ENCODE measurements around the gene PDXDC1. TPM values are rescaled to one million over a fixed set of nuclear protein-coding genes. Genes with fewer than 3 reads are reported as not detected.
"Not testable (repeated sequence)": the region's sequence is repeated elsewhere in the genome, so short reads cannot be mapped to it uniquely, and the experiment has no call there.

Gene PDXDC1
- total and polyA plus RNA-seq, 2 donors = 46.4 to 65.8 TPM

DNA sequence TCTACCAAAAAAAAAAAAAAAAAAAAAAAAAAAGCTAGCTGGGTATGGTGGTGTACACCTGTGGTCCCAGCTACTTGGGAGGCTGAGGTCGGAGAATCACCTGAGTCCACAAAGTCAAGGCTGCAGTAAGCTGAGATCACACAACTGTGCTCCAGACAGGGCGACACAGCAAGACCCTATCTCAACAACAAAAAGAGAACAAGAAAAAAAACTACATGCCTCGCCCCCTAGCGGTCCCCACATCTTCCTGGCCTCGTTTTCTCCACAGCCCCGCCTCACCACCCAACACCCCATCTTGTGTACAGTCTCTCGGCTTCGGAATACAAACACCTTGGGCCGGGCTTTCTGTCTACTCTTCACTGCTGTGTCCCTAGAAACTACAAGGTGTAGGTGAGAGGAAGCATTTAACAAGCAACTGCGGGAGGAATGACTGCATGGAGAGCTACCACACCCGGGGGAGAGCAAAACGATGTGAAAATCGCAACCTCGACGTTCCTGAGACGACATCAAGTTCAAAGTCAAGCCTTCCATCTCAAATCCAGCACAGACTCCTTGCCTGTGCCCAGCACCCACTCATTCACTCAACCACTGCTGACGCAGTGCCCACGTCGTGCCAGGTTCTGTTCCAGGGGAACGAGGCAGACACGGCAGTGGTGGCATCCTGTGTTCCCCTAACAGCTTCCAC lies 72.0 kb downstream of the PDXDC1 start:
- 93% methylated on average over 21 of the region's 21 CpGs for WGBS
- Histone ChIP-seq H3K4me1 (ENCODE audit: insufficient read depth) (no peaks in the 10 kb centered on the region), H3K36me3 (ENCODE audit: insufficient read depth) (peaks cover 2% of the 10 kb centered on the region), H3K27ac (ENCODE audit: low read depth) (no peak overlapping the region), H3K4me3 (ENCODE audit: low read depth, low read length) (no peak overlapping the region)
- no peak for DNase-seq (ENCODE audit: extremely low spot score)

DNA sequence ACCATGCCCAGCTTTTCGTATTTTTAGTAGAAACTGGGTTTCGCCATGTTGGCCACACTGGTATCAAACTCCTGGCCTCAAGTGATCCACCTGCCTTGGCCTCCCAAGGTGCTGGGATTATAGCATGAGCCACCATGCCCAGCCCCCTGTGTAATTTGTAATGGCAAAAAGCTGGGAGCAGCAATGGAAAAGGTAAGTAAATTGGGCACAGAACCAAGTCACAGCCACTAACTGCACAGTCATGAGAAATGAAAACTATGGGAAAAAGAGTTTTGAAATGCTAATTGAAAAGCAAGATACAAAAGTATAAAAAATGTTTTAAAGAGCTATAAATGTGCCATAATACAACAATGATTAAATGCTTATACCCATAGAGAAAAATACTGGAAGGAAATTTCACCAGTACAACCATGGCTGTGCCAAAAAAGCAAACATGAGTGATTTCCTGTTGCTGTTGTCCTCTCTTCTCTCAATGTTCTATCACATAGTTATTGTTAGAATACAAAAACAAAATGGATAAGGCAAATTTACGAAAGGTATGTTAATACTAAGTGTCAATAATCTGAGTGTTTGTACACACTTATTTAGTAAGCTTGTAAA lies 74.9 kb downstream of the PDXDC1 start:
- WGBS = 93% methylated on average over 3 of the region's 3 CpGs
- Histone ChIP-seq H3K4me1 (ENCODE audit: insufficient read depth) (no peaks in the 10 kb centered on the region), H3K27ac (ENCODE audit: low read depth) (no peak overlapping the region), H3K4me3 (ENCODE audit: low read depth, low read length) (no peak overlapping the region), H3K36me3 (ENCODE audit: insufficient read depth) (no peaks in the 10 kb centered on the region)
- DNase-seq (ENCODE audit: extremely low spot score) = no peak

DNA sequence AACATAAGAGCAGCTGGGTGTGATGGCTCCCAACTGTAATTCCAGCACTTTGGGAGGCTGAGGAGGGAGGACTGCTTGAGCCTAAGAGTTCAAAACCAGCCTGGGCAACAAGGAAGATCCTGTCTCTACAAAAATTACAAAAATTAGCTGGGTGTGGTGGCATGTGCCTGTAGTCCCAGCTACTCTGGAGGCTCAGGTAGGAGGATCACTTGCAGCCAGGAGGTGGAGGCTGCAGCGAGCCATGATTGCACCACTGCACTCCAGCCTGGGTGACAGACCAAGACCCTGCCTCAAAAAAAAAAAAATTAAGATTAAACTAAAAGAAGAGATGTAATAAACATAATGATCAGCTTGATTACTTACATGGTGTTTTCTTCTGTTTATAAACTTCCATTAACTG lies 75.6 kb downstream of the PDXDC1 start:
- WGBS = 100% methylated on average over 1 of the region's 1 CpG
- H3K4me1 ChIP-seq (ENCODE audit: insufficient read depth); DNase-seq (ENCODE audit: extremely low spot score); H3K4me3 ChIP-seq (ENCODE audit: low read depth, low read length); H3K36me3 ChIP-seq (ENCODE audit: insufficient read depth); H3K27ac ChIP-seq (ENCODE audit: low read depth): not testable (repeated sequence)

DNA sequence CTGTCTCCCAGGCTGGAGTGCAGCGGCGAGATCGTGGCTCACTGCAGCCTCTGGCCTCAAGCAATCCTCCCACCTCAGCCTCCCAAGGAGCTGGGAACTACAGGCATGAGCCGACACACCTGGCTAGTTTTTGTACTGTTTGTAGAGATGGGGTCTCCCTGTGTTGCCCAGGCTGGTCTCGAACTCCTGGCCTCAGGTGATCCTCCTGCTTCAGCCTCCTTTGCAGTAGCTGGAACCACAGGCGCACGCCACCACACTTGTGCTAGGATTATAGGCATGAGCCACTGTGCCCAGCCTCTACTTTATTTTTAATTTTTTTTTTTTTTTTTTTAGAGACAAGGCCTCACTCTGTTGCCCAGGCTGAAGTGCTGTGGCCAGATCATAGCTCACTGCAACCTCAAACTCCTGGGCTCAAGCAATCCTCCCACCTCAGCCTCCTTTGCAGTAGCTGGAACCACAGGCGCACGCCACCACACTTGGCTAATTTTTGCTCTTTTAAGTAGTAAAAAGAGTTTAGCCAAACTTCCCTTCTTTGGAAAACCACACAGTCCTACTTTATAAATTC lies 76.6 kb downstream of the PDXDC1 start:
- H3K4me3 ChIP-seq (ENCODE audit: low read depth, low read length) = no peak overlapping the region
- WGBS = 96% methylated on average over 9 of the region's 9 CpGs
- peaks cover 2% of the 10 kb centered on the region for H3K4me1 ChIP-seq (ENCODE audit: insufficient read depth)
- H3K27ac ChIP-seq (ENCODE audit: low read depth) = no peak overlapping the region
- H3K36me3 ChIP-seq (ENCODE audit: insufficient read depth) = no peaks in the 10 kb centered on the region
- DNase-seq (ENCODE audit: extremely low spot score) = no peak

DNA sequence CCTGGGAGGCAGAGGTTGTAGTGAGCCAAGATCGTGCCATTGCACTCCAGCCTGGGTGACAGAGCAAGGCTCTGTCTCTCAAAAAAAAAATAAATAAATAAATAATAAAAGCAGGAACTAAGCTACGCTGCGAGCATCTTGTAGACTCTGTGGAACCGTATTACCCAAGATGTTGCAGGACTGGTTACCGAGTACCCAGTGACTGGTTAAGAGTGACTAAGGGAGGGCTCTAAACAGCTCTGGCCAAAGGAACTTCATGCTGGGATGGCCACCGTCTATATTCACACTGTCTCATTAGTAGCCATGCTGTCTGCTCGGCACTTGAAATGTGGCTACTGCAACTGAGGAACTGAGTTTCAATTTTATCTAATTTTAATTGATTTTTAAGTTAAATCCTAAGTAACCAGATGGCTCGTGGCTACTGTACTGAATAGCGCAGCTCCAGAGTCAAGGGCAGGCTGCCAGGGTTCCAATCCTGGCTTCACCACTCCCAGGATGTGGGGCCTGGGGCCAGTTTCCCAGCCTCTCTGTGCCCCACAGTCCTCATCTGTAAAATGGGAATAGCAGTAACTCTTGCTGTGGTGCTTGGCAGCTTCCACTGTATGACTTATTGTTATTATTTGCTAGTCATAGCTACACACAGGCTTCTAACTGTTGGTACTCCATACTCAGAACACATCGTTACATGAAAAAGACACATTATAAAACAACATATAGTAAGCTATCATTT lies 78.1 kb downstream of the PDXDC1 start:
- no peaks in the 10 kb centered on the region for H3K36me3 ChIP-seq (ENCODE audit: insufficient read depth)
- no peak overlapping the region for H3K4me3 ChIP-seq (ENCODE audit: low read depth, low read length)
- no peak for DNase-seq (ENCODE audit: extremely low spot score)
- H3K4me1 ChIP-seq (ENCODE audit: insufficient read depth) = peaks cover 2% of the 10 kb centered on the region
- 74% methylated on average over 10 of the region's 10 CpGs for WGBS
- H3K27ac ChIP-seq (ENCODE audit: low read depth) = no peak overlapping the region

DNA sequence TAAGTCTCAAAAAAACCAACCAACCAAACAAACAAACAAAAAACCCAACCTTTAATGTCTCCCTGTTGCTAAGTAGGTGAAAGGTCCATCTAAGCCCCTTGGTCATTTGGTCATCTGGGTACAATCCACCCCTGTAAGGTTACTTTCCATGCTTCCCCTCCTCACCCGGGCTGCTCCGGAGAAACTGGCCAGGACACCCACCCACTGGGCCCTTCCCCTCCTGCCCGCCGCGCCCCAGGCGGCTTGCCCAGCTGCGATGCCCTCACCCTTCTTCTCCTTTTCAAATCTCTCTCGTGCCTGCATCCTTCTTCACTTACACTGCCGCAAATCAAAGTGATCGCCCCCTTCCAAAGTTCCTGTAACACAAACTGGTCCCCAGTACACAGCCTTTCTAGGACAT lies 79.1 kb downstream of the PDXDC1 start:
- H3K27ac ChIP-seq (ENCODE audit: low read depth) = no peak overlapping the region
- peaks cover 2% of the 10 kb centered on the region for H3K4me1 ChIP-seq (ENCODE audit: insufficient read depth)
- DNase-seq (ENCODE audit: extremely low spot score) = no peak
- no peak overlapping the region for H3K4me3 ChIP-seq (ENCODE audit: low read depth, low read length)
- H3K36me3 ChIP-seq (ENCODE audit: insufficient read depth) = no peaks in the 10 kb centered on the region
- 90% methylated on average over 10 of the region's 10 CpGs for WGBS

DNA sequence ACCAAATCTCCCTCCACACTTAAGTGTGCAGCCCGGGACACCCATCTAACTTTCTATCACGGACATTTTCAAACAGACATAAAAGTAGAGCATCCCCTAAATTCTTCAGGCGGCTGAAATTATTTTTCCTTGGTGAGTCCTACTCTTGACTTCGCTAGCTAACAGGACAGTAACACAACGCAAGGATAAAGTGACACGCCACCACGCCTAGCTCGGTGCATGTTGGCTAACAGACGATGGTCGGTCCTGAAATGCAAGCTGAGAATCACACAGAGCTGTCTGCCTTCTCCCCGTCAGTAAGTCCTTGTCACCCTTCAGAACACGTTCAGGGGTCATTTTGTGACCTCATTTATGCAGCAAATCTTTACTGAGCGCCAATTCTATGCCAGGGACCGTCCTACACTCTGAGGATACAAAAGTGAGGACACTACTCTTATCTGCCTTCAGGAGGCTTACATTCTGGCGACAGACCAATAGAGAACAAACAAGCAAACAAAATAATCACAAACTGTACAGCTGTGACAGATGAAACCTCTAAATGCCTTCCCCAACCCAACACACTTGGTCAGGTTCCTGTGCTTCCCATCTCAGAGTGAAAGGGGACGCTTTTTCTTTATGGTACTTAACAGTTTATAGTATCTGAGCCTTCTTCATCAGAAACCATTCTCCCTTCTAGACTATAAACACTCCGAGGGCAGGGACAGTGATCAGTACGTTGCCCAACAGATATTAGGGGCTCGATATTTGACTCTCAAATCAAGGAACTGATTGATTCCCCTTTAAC lies 79.7 kb downstream of the PDXDC1 start:
- Histone ChIP-seq H3K36me3 (ENCODE audit: insufficient read depth) (no peaks in the 10 kb centered on the region), H3K27ac (ENCODE audit: low read depth) (no peak overlapping the region), H3K4me3 (ENCODE audit: low read depth, low read length) (peak overlapping the region; percentile 95), H3K4me1 (ENCODE audit: insufficient read depth) (peaks cover 2% of the 10 kb centered on the region)
- WGBS = 81% methylated on average over 19 of the region's 19 CpGs
- DNase-seq (ENCODE audit: extremely low spot score) = no peak

DNA sequence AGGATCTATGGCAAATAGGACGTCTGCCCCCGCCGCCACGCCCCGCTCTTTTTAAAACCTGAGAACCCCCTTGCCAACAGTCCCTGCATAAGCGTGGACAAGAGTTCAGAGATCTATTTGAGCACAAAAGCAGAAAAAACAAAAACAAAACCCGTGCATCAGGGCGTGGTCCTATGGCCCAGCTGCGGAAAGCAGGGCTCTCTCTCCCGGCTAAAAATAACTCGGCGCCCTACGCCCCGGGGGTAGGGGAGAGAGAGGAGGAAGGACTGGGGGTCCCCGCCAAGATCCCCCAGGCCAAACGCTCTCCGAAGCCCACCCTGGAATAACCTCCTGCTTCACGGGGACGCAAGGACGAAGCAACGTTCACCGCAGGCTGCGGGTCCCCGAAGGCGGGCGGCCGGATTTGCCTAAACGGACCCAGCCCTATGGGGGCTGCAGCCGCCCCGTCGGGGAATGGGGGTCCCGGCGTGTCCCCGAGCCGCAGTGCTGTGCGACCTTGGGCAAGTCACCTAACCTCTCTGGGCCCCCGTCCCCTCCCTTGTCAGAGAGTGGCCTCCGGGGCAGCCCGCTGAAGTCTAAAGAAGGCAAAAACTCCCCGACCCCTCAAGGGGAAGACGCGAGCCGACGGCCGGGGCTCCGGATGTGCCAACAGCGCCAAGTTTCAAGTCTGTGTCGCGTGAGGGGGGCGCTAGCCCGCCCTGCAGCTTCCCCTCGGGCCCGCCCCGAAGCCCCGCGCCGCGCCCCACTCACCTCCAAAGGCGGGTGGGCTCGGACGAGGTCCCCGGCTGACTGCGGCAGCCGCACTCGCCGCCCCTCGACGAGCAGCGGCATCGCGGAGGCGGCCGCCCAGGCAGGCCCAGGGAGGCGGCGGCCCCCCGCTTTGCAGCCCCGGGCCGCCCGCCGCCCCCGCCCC lies 80.6 kb downstream of the PDXDC1 start:
- no peak for DNase-seq (ENCODE audit: extremely low spot score)
- Histone ChIP-seq H3K4me3 (ENCODE audit: low read depth, low read length) (peak overlapping the region; percentile 95), H3K36me3 (ENCODE audit: insufficient read depth) (no peaks in the 10 kb centered on the region), H3K27ac (ENCODE audit: low read depth) (peak overlapping the region; percentile 28), H3K4me1 (ENCODE audit: insufficient read depth) (peaks cover 2% of the 10 kb centered on the region)
- 2% methylated on average over 81 of the region's 81 CpGs for WGBS

DNA sequence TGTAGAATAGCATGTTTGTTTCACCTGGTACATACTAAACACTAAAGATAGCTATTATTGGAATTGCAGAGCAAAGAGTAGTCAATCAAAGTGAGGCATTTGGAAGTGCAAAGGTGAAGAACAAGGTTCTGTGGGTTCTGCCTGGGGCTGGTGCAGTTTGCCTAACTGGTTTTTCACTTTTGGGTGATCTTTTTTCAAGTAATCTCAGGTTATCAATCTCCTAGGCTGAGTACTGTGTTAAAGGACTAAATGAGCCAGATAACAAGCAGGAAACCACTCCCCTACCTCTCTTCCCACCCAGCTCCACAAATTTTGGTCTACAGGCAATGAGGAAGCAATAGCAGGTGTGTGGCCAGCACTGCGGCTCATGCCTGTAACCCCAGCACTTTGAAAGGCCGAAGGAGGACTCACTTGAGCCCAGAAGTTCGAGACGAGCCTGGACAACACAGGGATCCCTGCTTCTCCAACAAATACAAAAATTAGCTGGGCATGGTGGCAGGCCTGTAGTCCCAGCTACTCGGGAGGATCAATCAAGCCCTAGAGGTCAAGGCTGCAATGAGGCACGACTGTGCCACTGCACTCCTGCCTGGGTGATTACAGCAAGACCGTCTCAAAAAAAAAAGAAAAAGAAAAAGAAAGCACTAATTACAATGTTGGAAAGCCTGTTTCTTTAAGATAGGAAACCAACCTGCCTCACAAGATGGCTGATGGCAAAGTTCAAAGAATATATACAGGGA lies 83.0 kb downstream of the PDXDC1 start:
- 74% methylated on average over 7 of the region's 7 CpGs for WGBS
- DNase-seq (ENCODE audit: extremely low spot score) = no peak
- no peak overlapping the region for H3K27ac ChIP-seq (ENCODE audit: low read depth)
- H3K4me1 ChIP-seq (ENCODE audit: insufficient read depth) = peaks cover 2% of the 10 kb centered on the region
- peaks cover 6% of the 10 kb centered on the region for H3K36me3 ChIP-seq (ENCODE audit: insufficient read depth)
- no peak overlapping the region for H3K4me3 ChIP-seq (ENCODE audit: low read depth, low read length)

DNA sequence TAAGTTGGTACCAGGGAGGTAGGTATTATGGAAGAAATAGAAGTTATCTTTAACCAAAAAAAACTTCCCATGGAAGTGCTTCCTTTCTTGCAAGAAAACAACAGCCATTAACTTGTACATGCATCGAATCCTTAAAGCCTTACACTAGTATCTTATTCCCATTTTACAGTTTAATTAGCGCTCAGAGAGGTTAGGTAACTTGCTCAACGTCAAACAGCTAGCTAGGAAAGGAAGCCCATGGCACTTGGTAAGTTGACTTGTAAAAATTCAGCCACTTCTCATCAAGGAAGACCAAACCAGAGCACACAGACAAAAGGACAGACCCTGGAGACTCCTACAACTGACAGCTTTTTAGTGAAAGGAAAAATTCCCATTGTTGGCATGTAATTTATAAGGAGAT lies 84.5 kb downstream of the PDXDC1 start:
- peaks cover 2% of the 10 kb centered on the region for H3K4me1 ChIP-seq (ENCODE audit: insufficient read depth)

DNA sequence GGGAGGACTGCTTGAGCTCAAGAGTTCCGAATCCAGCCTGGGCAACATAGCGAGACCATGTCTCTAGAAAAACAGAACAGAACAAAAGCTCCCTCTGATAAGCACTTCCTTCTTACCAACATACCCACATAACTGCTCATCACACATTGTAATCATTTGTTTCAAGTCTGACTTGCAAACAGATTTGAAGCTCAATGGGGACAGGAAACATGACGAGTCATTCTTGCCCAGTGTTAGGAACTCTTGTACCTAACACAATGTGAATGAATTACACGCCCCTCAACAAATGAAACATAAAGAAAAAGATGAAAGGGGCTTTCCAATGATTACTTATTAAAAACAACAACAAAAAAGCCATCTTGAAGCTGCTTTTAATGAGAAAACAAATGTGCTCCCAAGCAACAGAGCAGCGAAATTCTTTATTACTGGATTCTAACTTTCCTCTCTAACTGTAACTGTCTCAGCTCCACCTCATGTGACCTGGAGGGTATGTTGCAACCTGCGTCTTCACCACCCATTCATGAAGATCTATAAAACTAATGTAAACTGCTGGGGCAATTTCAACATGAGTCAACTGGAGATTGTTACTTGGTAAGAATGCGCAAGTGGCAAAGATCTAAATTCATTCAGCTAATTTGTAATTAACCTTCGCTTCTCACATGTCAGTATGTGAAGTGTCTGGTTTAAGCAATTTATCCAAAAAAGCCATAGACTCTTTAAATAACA lies 87.4 kb downstream of the PDXDC1 start:
- H3K4me1 ChIP-seq (ENCODE audit: insufficient read depth); H3K36me3 ChIP-seq (ENCODE audit: insufficient read depth); DNase-seq (ENCODE audit: extremely low spot score); H3K27ac ChIP-seq (ENCODE audit: low read depth); H3K4me3 ChIP-seq (ENCODE audit: low read depth, low read length): not testable (repeated sequence)
- 91% methylated on average over 8 of the region's 8 CpGs for WGBS

More for the DNA sequence above, 84.5 kb downstream of the PDXDC1 start:
- Histone ChIP-seq H3K36me3 (ENCODE audit: insufficient read depth) (peaks cover 6% of the 10 kb centered on the region), H3K4me3 (ENCODE audit: low read depth, low read length) (no peak overlapping the region), H3K27ac (ENCODE audit: low read depth) (no peak overlapping the region)
- WGBS = 85% methylated on average over 3 of the region's 3 CpGs
- no peak for DNase-seq (ENCODE audit: extremely low spot score)
